HEK293T (cell line): ENCODE data around the gene GTF3C1.
"Not testable (repeated sequence)": the region's sequence is repeated elsewhere in the genome, so short reads cannot be mapped to it uniquely, and the experiment has no call there.

Source experiments
- CTCF ChIA-PET: fragments of 350-600 bp; formaldehyde crosslinking; extraction: SDS; loops from one replicate; lab custom pipeline; 2021; ENCODE audit warnings: antibody characterized with exemption, inconsistent platforms; lab: Yijun Ruan, JAX
- POLR2A ChIA-PET: fragments of 350-600 bp; formaldehyde crosslinking; extraction: SDS; loops from one replicate; lab custom pipeline; 2020; ENCODE audit warnings: antibody characterized with exemption, inconsistent platforms; lab: Yijun Ruan, JAX
- DNase-seq: peaks from one replicate; pipeline ENCODE4 v3.0.0; 2012; ENCODE audit warnings: mixed read lengths; ENCODE audit errors: extremely low spot score
- ARNT ChIP-seq: fragments of 450-650 bp; IDR thresholded peaks from 2 replicates; pipeline ENCODE4 v1.6.1; 2017; ENCODE audit warnings: mild to moderate bottlenecking
- BHLHE40 ChIP-seq: fragments of 450-650 bp; IDR thresholded peaks from 2 replicates; pipeline ENCODE4 v1.6.1; 2016; ENCODE audit warnings: mild to moderate bottlenecking, moderate library complexity, borderline replicate concordance
- CTBP1 ChIP-seq: fragments of 450-650 bp; IDR thresholded peaks from 2 replicates; pipeline ENCODE4 v1.6.1; 2016; ENCODE audit warnings: borderline replicate concordance
- ELF4 ChIP-seq: fragments of 450-650 bp; IDR thresholded peaks from 2 replicates; pipeline ENCODE4 v1.6.1; 2017; ENCODE audit warnings: antibody characterized with exemption
- FOXA1 ChIP-seq: fragments of 450-650 bp; IDR thresholded peaks from 2 replicates; pipeline ENCODE4 v1.6.1; 2016; ENCODE audit warnings: mild to moderate bottlenecking
- FOXK2 ChIP-seq: fragments of 450-650 bp; IDR thresholded peaks from 2 replicates; pipeline ENCODE4 v1.6.1; 2016; ENCODE audit warnings: mild to moderate bottlenecking
- FOXM1 ChIP-seq: fragments of 450-650 bp; IDR thresholded peaks from 2 replicates; pipeline ENCODE4 v1.6.1; 2017; ENCODE audit warnings: mild to moderate bottlenecking, borderline replicate concordance
- HDGF ChIP-seq: fragments of 450-650 bp; IDR thresholded peaks from 2 replicates; pipeline ENCODE4 v1.6.1; 2017; ENCODE audit warnings: antibody characterized with exemption, borderline replicate concordance
- L3MBTL2 ChIP-seq: fragments of 450-650 bp; conservative IDR thresholded peaks from 2 replicates; pipeline ENCODE4 v1.6.1; 2016; ENCODE audit warnings: mild to moderate bottlenecking
- LEF1 ChIP-seq: fragments of 450-650 bp; IDR thresholded peaks from 2 replicates; pipeline ENCODE4 v1.6.1; 2017; ENCODE audit warnings: mild to moderate bottlenecking, borderline replicate concordance
- NFRKB ChIP-seq: fragments of 450-650 bp; IDR thresholded peaks from 2 replicates; pipeline ENCODE4 v1.6.1; 2016; ENCODE audit warnings: mild to moderate bottlenecking, moderate library complexity
- PKNOX1 ChIP-seq: fragments of 450-650 bp; IDR thresholded peaks from 2 replicates; pipeline ENCODE4 v1.6.1; 2016
- SP1 ChIP-seq: fragments of 450-650 bp; IDR thresholded peaks from 2 replicates; pipeline ENCODE4 v1.6.1; 2017
- SUZ12 ChIP-seq: fragments of 450-650 bp; IDR thresholded peaks from 2 replicates; pipeline ENCODE4 v1.6.1; 2016; ENCODE audit warnings: mild to moderate bottlenecking
- TARDBP ChIP-seq: fragments of 450-650 bp; IDR thresholded peaks from 2 replicates; pipeline ENCODE4 v1.6.1; 2016
- ZNF384 ChIP-seq: fragments of 450-650 bp; IDR thresholded peaks from 2 replicates; pipeline ENCODE4 v1.6.1; 2016

GTF3C1 gene

GRCh38 chr16:27579087-27579980 lies 29.6 kb upstream of the GTF3C1 start:
- CTCF ChIA-PET: no interaction called here
- POLR2A ChIA-PET: interaction anchor here (1.5 kb wide), 1 partner anchor 29 kb away, joined by 8 read pairs; the partner anchor contains the start of genes GTF3C1 and KATNIP
- TF ChIP-seq SP1: no peak
- DNase-seq: no peak

GRCh38 chr16:27576729-27577128 lies 27.0 kb upstream of the GTF3C1 start:
- ChIA-PET CTCF (interaction anchor here (0.7 kb wide), 1 partner anchor 9 kb away, joined by 5 read pairs; no protein-coding TSS in a partner anchor), POLR2A (no interaction called here)
- TF ChIP-seq NFRKB: no peak
- TF ChIP-seq TARDBP: no peak
- no peak for TF ChIP-seq ELF4
- no peak for TF ChIP-seq HDGF
- no peak for TF ChIP-seq SP1
- TF ChIP-seq BHLHE40: no peak
- TF ChIP-seq LEF1: no peak
- no peak for DNase-seq

GRCh38 chr16:27572711-27573110 lies 23.0 kb upstream of the GTF3C1 start:
- POLR2A ChIA-PET: no interaction called here

GRCh38 chr16:27571433-27572326 lies 22.0 kb upstream of the GTF3C1 start:
- no peak for DNase-seq
- CTCF ChIA-PET: no interaction called here
- POLR2A ChIA-PET: interaction anchor here (1.4 kb wide), 1 partner anchor 22 kb away, joined by 3 read pairs; the partner anchor contains the start of genes GTF3C1 and KATNIP
- no peak for TF ChIP-seq FOXM1
- TF ChIP-seq FOXK2: no peak
- TF ChIP-seq SP1: no peak
- TF ChIP-seq PKNOX1: no peak
- TF ChIP-seq TARDBP: no peak
- TF ChIP-seq FOXA1: no peak
- TF ChIP-seq ELF4: no peak
- TF ChIP-seq HDGF: no peak
- no peak for TF ChIP-seq ARNT
- TF ChIP-seq NFRKB: no peak
- no peak for TF ChIP-seq BHLHE40
- no peak for TF ChIP-seq CTBP1

More at GRCh38 chr16:27572711-27573110, 23.0 kb upstream of the GTF3C1 start:
- TF ChIP-seq FOXK2 (no peak), HDGF (no peak), FOXM1 (no peak), CTBP1 (no peak), SUZ12 (no peak), NFRKB (no peak), ELF4 (no peak), FOXA1 (no peak), LEF1 (no peak), SP1 (no peak), ZNF384 (no peak), L3MBTL2 (no peak), BHLHE40 (no peak), TARDBP (no peak), ARNT (no peak), PKNOX1 (no peak)
- no peak for DNase-seq
- CTCF ChIA-PET: no interaction called here

- CTCF ChIA-PET, DNase-seq: not testable (repeated sequence)
- POLR2A ChIA-PET: interaction anchor here (1.4 kb wide), 1 partner anchor 21 kb away, joined by 3 read pairs; the partner anchor contains the start of genes GTF3C1 and KATNIP
Observed at GRCh38 chr16:27570986-27571385, 21.3 kb upstream of the GTF3C1 start.

- TF ChIP-seq PKNOX1 (no peak), BHLHE40 (no peak), ARNT (no peak), L3MBTL2 (no peak), CTBP1 (no peak), FOXM1 (no peak), FOXA1 (no peak), TARDBP (no peak), ZNF384 (no peak), SUZ12 (no peak), LEF1 (no peak), ELF4 (no peak), NFRKB (no peak), HDGF (no peak)
- ChIA-PET CTCF (interaction anchor here (0.6 kb wide), 1 partner anchor 9 kb away, joined by 5 read pairs; no protein-coding TSS in a partner anchor), POLR2A (no interaction called here)
- DNase-seq: no peak
Observed at GRCh38 chr16:27568077-27568476, 18.4 kb upstream of the GTF3C1 start.
